ENCODE data around the gene TNFSF18.

DNA sequence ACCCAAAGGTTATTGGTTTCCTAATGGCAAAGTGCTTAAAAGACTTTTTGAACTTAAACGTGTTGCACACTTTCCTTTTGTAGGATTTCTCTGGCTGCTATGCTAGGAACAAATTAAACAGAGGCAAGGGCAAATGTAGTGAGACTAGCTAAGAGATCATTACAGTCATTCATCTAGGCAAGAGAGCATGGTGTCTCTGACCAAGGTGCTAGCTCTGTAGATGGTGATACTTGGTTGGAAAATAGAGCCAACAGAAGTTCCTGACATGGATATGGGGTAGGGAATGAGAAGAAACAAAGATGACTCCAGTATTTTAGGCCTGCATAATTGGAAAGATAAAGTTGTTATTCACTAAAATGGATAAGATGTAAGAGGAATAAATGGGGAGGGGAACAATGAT, 6.1 kb downstream of the TNFSF18 start:
- no peak for TF ChIP-seq POLR2AphosphoS5 (IDR thresholded peaks at IDR 0.05; ENCODE audit: low read depth, low read length)
- TF ChIP-seq FOXP2 (optimal IDR thresholded peaks at IDR 0.05; ENCODE audit: borderline replicate concordance, extremely low read depth, extremely low read length, insufficient read depth) = no peak
- TF ChIP-seq, protein P1, sequence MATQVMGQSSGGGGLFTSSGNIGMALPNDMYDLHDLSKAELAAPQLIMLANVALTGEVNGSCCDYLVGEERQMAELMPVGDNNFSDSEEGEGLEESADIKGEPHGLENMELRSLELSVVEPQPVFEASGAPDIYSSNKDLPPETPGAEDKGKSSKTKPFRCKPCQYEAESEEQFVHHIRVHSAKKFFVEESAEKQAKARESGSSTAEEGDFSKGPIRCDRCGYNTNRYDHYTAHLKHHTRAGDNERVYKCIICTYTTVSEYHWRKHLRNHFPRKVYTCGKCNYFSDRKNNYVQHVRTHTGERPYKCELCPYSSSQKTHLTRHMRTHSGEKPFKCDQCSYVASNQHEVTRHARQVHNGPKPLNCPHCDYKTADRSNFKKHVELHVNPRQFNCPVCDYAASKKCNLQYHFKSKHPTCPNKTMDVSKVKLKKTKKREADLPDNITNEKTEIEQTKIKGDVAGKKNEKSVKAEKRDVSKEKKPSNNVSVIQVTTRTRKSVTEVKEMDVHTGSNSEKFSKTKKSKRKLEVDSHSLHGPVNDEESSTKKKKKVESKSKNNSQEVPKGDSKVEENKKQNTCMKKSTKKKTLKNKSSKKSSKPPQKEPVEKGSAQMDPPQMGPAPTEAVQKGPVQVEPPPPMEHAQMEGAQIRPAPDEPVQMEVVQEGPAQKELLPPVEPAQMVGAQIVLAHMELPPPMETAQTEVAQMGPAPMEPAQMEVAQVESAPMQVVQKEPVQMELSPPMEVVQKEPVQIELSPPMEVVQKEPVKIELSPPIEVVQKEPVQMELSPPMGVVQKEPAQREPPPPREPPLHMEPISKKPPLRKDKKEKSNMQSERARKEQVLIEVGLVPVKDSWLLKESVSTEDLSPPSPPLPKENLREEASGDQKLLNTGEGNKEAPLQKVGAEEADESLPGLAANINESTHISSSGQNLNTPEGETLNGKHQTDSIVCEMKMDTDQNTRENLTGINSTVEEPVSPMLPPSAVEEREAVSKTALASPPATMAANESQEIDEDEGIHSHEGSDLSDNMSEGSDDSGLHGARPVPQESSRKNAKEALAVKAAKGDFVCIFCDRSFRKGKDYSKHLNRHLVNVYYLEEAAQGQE (IDR thresholded peaks at IDR 0.05; ENCODE audit: insufficient read depth in 1 of 2, low read depth in 2 of 2, low read length in 2 of 2) = peak; percentile 46 to 87; a peak in 3 of 4 replicates
